ENCODE results near the gene BET1L. TPM values are rescaled to one million over a fixed set of nuclear protein-coding genes. Genes with fewer than 3 reads are reported as not detected.
"Not testable (repeated sequence)": the region's sequence is repeated elsewhere in the genome, so short reads cannot be mapped to it uniquely, and the experiment has no call there.

The BET1L gene
- total RNA-seq, 2 experiments from 2014 or later = 28.8 to 31.7 TPM

- Mint-ChIP-seq H3K4me1 (peaks cover 43% of the 10 kb centered on the region), H3K4me3 (no peak overlapping the region), H3K27ac (peak overlapping the region; percentile 26), H3K36me3 (peaks cover 6% of the 10 kb centered on the region), H3K27me3 (no peaks in the 10 kb centered on the region), H3K9me3 (ENCODE audit: low read depth) (no peaks in the 10 kb centered on the region)
- ATAC-seq = no peak
- CTCF ChIA-PET = no interaction called here
- no peak for DNase-seq
Observed at GRCh38 chr11:203945-204586, 3.1 kb downstream of the BET1L start.

- H3K27me3 Mint-ChIP-seq = no peaks in the 10 kb centered on the region
- peaks cover 43% of the 10 kb centered on the region for H3K4me1 Mint-ChIP-seq
- H3K9me3 Mint-ChIP-seq (ENCODE audit: low read depth) = no peaks in the 10 kb centered on the region
- no peak overlapping the region for H3K4me3 Mint-ChIP-seq
- DNase-seq = no peak
- no peak for ATAC-seq
- peak overlapping the region; percentile 30 for H3K27ac Mint-ChIP-seq
- CTCF ChIA-PET = no interaction called here
- H3K36me3 Mint-ChIP-seq = peaks cover 6% of the 10 kb centered on the region
Observed at GRCh38 chr11:203056-203944, 3.9 kb downstream of the BET1L start.

GRCh38 chr11:202490-202889 is 4.7 kb downstream of the BET1L start:
- CTCF ChIA-PET = no interaction called here
- Mint-ChIP-seq H3K4me3 (no peak overlapping the region), H3K9me3 (ENCODE audit: low read depth) (no peaks in the 10 kb centered on the region), H3K36me3 (peaks cover 6% of the 10 kb centered on the region), H3K4me1 (peaks cover 43% of the 10 kb centered on the region), H3K27me3 (no peaks in the 10 kb centered on the region), H3K27ac (peak overlapping the region; percentile 68)
- DNase-seq (no peak), ATAC-seq (no peak)

DNA sequence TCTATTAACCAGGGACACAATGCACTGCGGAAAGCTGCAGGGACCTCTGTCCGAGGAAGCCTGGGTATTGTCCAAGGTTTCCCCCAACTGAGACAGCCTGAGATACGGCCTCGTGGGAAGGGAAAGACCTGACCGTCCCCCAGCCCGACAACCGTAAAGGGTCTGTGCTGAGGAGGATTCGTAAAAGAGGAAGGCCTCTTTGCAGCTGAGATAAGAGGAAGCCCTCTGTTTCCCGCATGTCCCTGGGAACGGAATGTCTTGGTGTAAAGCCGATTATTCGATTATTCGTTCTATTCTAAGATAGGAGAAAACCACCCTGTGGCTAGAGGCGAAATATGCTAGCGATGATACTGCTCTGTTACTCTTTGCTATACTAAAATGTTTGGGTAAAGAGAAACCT is 5.2 kb downstream of the BET1L start:
- Mint-ChIP-seq H3K4me1 (peaks cover 43% of the 10 kb centered on the region), H3K36me3 (peaks cover 5% of the 10 kb centered on the region), H3K9me3 (ENCODE audit: low read depth) (no peaks in the 10 kb centered on the region), H3K27me3 (no peaks in the 10 kb centered on the region), H3K4me3 (no peak overlapping the region), H3K27ac (peak overlapping the region; percentile 68)
- peak; percentile 27 for DNase-seq
- no peak for ATAC-seq
- CTCF ChIA-PET = no interaction called here

DNA sequence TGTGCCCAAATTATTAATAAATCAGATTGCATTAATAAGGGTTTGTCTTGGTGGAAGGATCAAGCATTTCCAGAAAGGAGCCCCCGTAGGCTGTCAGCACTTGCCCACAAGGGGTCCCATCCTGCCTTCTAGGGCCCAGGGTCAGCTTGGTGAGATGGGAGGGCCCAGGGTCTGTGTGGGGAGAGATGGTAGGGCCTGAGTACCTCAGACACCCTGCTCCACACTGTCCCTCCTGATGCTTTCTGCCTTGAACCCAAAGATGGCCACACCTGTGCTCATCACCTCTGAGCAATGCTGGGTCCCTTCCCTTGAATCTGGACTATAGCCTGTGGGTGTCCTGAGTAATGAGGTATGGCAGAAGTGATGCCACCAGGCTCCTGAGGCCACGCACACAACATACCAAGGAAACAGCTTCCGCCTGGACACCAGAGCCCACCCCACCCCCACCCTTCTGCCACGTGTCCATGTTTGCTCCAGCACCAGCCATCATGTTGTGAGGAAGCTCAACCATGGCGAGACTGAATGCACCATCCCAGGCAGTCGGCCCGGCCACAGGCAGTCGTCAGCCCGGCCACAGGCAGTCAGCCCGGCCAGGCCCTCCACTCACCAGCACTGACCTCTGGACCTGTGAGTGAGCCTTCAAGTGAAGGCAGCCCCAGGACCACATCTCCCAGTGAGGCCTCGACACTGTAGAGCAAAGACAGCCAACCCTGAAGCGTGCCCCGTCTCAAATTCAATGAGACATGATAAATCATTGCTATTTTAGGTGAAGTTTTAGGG is 6.8 kb downstream of the BET1L start:
- Mint-ChIP-seq H3K4me1 (peaks cover 31% of the 10 kb centered on the region), H3K9me3 (ENCODE audit: low read depth) (no peaks in the 10 kb centered on the region), H3K36me3 (peaks cover 2% of the 10 kb centered on the region), H3K27me3 (no peaks in the 10 kb centered on the region), H3K27ac (no peak overlapping the region), H3K4me3 (no peak overlapping the region)
- DNase-seq (peak; percentile 32), ATAC-seq (no peak)
- CTCF ChIA-PET = interaction anchor here (0.6 to 1.0 kb wide), 2 partner anchors 154 to 164 kb away, joined by 3 to 5 read pairs; no protein-coding TSS in a partner anchor

GRCh38 chr11:199782-200181 is 7.4 kb downstream of the BET1L start:
- H3K36me3 Mint-ChIP-seq = peaks cover 2% of the 10 kb centered on the region
- no peak overlapping the region for H3K4me3 Mint-ChIP-seq
- no peaks in the 10 kb centered on the region for H3K27me3 Mint-ChIP-seq
- H3K27ac Mint-ChIP-seq = no peak overlapping the region
- peaks cover 27% of the 10 kb centered on the region for H3K4me1 Mint-ChIP-seq
- no peak for ATAC-seq
- no peaks in the 10 kb centered on the region for H3K9me3 Mint-ChIP-seq (ENCODE audit: low read depth)
- DNase-seq = peak; percentile 39
- CTCF ChIA-PET = no interaction called here

DNA sequence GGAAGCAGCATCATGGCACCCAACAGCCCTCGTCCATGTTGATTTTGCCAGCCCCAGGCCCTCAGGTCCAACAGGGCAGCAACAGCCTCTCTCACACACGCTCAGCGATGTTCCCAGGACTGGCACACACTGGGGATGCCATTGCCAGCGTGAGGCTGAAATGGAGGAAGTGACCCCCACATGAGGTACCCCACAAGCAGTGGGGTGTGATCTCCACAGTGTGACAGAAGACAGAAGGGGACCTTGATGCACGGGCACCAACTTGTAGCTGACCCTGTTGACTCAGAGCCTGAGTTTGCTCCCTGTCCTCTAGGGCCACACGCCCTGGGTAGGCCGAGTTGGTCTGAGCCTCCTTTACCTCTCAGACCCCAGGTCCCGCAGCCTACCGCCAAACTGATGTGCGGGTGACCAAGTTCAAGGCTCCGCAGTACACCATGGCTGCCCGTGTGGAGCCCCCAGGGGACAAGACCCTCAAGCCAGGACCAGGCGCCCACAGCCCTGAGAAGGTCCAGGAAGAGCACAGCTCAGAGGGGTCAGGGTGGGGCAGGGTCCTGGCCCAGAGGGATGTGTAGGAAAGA is 8.1 kb downstream of the BET1L start:
- CTCF ChIA-PET = no interaction called here

GRCh38 chr11:198236-198806 is 8.9 kb downstream of the BET1L start:
- no peaks in the 10 kb centered on the region for H3K36me3 Mint-ChIP-seq
- no peaks in the 10 kb centered on the region for H3K27me3 Mint-ChIP-seq
- no peak overlapping the region for H3K4me3 Mint-ChIP-seq
- CTCF ChIA-PET = no interaction called here
- no peak overlapping the region for H3K27ac Mint-ChIP-seq
- no peaks in the 10 kb centered on the region for H3K9me3 Mint-ChIP-seq (ENCODE audit: low read depth)
- peaks cover 22% of the 10 kb centered on the region for H3K4me1 Mint-ChIP-seq
- ATAC-seq = no peak
- DNase-seq = peak; percentile 37

More for the DNA sequence above, 8.1 kb downstream of the BET1L start:
- Mint-ChIP-seq H3K27ac (no peak overlapping the region), H3K36me3 (peaks cover 2% of the 10 kb centered on the region), H3K4me3 (no peak overlapping the region), H3K9me3 (ENCODE audit: low read depth) (no peaks in the 10 kb centered on the region), H3K4me1 (peaks cover 25% of the 10 kb centered on the region), H3K27me3 (no peaks in the 10 kb centered on the region)
- DNase-seq = peak; percentile 39
- no peak for ATAC-seq

DNA sequence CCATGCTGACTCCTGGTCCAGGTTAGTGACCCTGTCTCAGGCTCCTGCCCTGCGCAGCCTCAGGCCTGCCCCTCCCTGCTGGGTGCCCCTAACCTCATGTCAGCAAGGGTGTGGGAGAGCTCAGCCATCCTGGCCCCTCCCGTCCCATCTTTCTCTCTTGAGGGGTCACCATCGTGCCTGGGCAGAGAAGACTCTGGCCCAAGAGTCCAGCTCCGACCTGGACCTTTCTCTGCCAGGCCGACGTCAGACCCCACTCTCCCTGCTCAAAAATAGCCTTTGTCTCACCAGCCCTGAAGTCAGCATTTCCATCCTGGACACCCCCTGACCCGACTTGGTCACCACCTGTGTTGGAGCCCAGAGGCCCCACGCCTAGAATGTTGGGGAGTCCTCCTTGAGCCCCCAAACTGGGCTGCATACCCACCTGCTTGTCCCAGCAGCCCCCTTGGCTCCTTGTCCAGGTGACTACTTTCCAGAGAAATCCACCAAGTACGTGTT is 9.4 kb downstream of the BET1L start:
- H3K9me3 Mint-ChIP-seq (ENCODE audit: low read depth) = no peaks in the 10 kb centered on the region
- H3K27me3 Mint-ChIP-seq = no peaks in the 10 kb centered on the region
- H3K4me3 Mint-ChIP-seq = no peak overlapping the region
- H3K36me3 Mint-ChIP-seq = no peaks in the 10 kb centered on the region
- CTCF ChIA-PET = interaction anchor here (1.3 kb wide), 1 partner anchor 54 kb away, joined by 3 read pairs; no protein-coding TSS in a partner anchor
- H3K4me1 Mint-ChIP-seq = peaks cover 17% of the 10 kb centered on the region
- ATAC-seq (no peak), DNase-seq (peak; percentile 36)
- H3K27ac Mint-ChIP-seq = no peak overlapping the region

GRCh38 chr11:196786-197731 is 10.1 kb downstream of the BET1L start:
- no peaks in the 10 kb centered on the region for H3K36me3 Mint-ChIP-seq
- no peak overlapping the region for H3K4me3 Mint-ChIP-seq
- DNase-seq (peak; percentile 39), ATAC-seq (no peak)
- no peaks in the 10 kb centered on the region for H3K27me3 Mint-ChIP-seq
- no peak overlapping the region for H3K27ac Mint-ChIP-seq
- peaks cover 12% of the 10 kb centered on the region for H3K4me1 Mint-ChIP-seq
- CTCF ChIA-PET = interaction anchor here (1.3 kb wide), 1 partner anchor 54 kb away, joined by 3 read pairs; no protein-coding TSS in a partner anchor
- no peaks in the 10 kb centered on the region for H3K9me3 Mint-ChIP-seq (ENCODE audit: low read depth)

GRCh38 chr11:193481-193880 is 13.7 kb downstream of the BET1L start:
- H3K27ac Mint-ChIP-seq; CTCF ChIA-PET; H3K36me3 Mint-ChIP-seq; ATAC-seq; H3K27me3 Mint-ChIP-seq; H3K4me3 Mint-ChIP-seq; H3K4me1 Mint-ChIP-seq; H3K9me3 Mint-ChIP-seq (ENCODE audit: low read depth): not testable (repeated sequence)
- peak; percentile 37 for DNase-seq

DNA sequence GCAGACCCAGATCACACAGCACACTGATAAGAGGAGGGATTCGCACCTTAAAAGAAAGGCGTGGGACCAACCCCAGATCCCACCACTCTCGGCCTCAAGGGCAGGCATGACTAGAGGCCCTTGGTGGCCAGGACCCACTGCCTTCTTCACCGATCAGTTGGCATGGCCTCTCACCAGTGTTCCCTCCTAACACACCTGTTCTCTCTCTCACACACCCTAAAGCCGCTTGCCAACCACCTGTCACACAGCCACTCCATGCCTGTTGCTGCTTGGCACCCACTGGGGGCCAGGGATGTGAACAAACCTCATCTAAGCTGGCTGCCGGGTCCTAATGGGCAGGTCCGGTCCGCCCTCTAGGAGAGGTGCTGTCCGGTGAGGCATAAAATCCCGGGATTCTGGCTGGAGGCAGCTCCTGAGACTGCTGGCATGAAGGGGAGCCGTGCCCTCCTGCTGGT is 14.5 kb downstream of the BET1L start, which contains the start of gene SCGB1C1:
Gene SCGB1C1 (plus strand): TSS at position 405 of the 455 bp plus-strand sequence. CDS start 22 bp downstream, at position 427.
- DNase-seq; H3K27ac Mint-ChIP-seq; H3K27me3 Mint-ChIP-seq; H3K36me3 Mint-ChIP-seq; H3K4me3 Mint-ChIP-seq; H3K4me1 Mint-ChIP-seq; ATAC-seq; H3K9me3 Mint-ChIP-seq (ENCODE audit: low read depth): not testable (repeated sequence)
- CTCF ChIA-PET = interaction anchor here (1.2 kb wide), 1 partner anchor 171 kb away, joined by 3 read pairs; no protein-coding TSS in a partner anchor
